SK-N-SH treated with all-trans-retinoic acid at 6 μM for 48 hours (cell line): ENCODE measurements around the gene TTC31.

ENCODE experiments used
- ARNTL ChIP-seq: fragments of 450-650 bp; formaldehyde crosslinking; IDR thresholded peaks from 2 replicates; pipeline ENCODE4 v1.5.0; 2020; ENCODE audit warnings: low read depth, mild to moderate bottlenecking, moderate library complexity, borderline replicate concordance
- BACH2 ChIP-seq: fragments of 250-450 bp; sonication (Bioruptor Pico); IDR thresholded peaks from 2 replicates; pipeline ENCODE4 v1.9.0; 2021; ENCODE audit warnings: mild to moderate bottlenecking, borderline replicate concordance
- CSDC2 ChIP-seq: fragments of 250-450 bp; sonication (Bioruptor Pico); IDR thresholded peaks from 2 replicates; pipeline ENCODE4 v1.5.0; 2020; ENCODE audit warnings: mild to moderate bottlenecking, moderate library complexity
- OSR1 ChIP-seq: fragments of 250-450 bp; sonication (Bioruptor Pico); IDR thresholded peaks from 2 replicates; pipeline ENCODE4 v1.8.0; 2022; ENCODE audit warnings: moderate library complexity, mild to moderate bottlenecking, inconsistent platforms
- RARB ChIP-seq: fragments of 250-450 bp; sonication (Bioruptor Pico); IDR thresholded peaks from 2 replicates; pipeline ENCODE4 v1.8.0; 2021; ENCODE audit warnings: mild to moderate bottlenecking, moderate library complexity
- ZFP30 ChIP-seq: fragments of 450-650 bp; formaldehyde crosslinking; IDR thresholded peaks from 2 replicates; pipeline ENCODE4 v1.5.0; 2022; ENCODE audit warnings: mild to moderate bottlenecking, moderate library complexity
- ZNF565 ChIP-seq: fragments of 450-650 bp; formaldehyde crosslinking; conservative IDR thresholded peaks from 2 replicates; pipeline ENCODE4 v1.5.0; 2020; ENCODE audit warnings: low read depth, mild to moderate bottlenecking, moderate library complexity
- ZNF70 ChIP-seq: fragments of 450-650 bp; formaldehyde crosslinking; IDR thresholded peaks from 2 replicates; pipeline ENCODE4 v1.5.0; 2020; ENCODE audit warnings: mild to moderate bottlenecking, moderate library complexity
- TF ChIP-seq, protein P1 (sequence below): fragments of 250-450 bp; sonication (Bioruptor Pico); IDR thresholded peaks from 2 replicates; pipeline ENCODE4 v1.8.0; 2021; ENCODE audit warnings: low read depth, mild to moderate bottlenecking, moderate library complexity, borderline replicate concordance
- TF ChIP-seq, protein P2 (sequence below): fragments of 250-450 bp; sonication (Bioruptor Pico); IDR thresholded peaks from 2 replicates; pipeline ENCODE4 v1.5.1; 2020; ENCODE audit warnings: low read depth, mild to moderate bottlenecking, moderate library complexity
- TF ChIP-seq, protein P3 (sequence below): fragments of 250-450 bp; sonication (Bioruptor Pico); IDR thresholded peaks from 2 replicates; pipeline ENCODE4 v1.8.0; 2020; ENCODE audit warnings: mild to moderate bottlenecking, moderate library complexity, borderline replicate concordance
- TF ChIP-seq, protein P4 (sequence below): fragments of 250-450 bp; sonication (Bioruptor Pico); IDR thresholded peaks from 2 replicates; pipeline ENCODE4 v1.5.0; 2020; ENCODE audit warnings: mild to moderate bottlenecking, moderate library complexity
- TF ChIP-seq, protein P5 (sequence below): fragments of 250-450 bp; sonication (Bioruptor Pico); IDR thresholded peaks from 2 replicates; pipeline ENCODE4 v1.5.1; 2021; ENCODE audit warnings: mild to moderate bottlenecking, moderate library complexity

DNA sequence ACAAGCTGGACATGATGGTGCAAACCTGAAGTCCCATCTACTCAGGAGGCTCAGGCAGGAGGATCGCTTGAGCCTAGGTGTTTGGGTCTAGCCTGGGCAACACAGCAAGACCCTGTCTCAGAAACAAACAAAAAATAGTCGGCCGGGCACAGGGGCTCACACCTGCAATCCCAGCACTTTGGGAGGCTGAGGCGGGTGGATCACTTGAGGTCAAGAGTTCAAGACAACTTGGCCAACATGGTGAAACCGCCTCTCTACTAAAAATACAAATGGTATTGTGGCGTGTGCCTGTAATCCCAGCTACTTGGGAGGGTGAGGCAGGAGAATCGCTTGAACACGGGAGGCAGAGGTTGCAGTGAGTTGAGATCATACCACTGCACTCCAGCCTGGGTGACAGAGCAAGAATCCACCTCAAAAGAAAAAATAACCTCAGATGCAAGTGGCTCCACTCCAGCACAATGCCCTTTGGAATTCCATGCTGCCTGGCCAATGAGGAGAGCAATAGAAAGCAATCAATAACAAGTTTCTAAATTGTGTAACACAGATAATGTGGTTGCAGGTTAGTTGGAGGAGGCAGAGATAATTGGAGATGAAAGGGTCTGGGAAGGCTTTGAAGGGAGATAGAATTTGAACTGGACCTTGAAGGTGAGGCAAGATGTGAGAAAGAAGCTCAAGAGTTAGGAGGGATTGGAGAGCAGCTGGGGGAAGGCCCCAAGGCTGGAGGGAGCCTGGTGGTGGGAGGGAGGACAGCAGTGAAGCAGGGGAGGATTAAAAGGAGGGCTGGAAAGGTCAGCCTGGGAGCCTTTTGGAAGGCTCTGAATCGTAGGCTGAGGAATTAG lies 6.0 kb downstream of the TTC31 start:
- no peak for TF ChIP-seq ZNF70 (CRISPR knock-in tag)
- TF ChIP-seq ARNTL (CRISPR knock-in tag): no peak
- no peak for TF ChIP-seq ZFP30 (CRISPR knock-in tag)
- no peak for TF ChIP-seq RARB (CRISPR knock-in tag)
- TF ChIP-seq BACH2: no peak
- no peak for TF ChIP-seq ZNF565 (CRISPR knock-in tag)
- TF ChIP-seq, protein P1, sequence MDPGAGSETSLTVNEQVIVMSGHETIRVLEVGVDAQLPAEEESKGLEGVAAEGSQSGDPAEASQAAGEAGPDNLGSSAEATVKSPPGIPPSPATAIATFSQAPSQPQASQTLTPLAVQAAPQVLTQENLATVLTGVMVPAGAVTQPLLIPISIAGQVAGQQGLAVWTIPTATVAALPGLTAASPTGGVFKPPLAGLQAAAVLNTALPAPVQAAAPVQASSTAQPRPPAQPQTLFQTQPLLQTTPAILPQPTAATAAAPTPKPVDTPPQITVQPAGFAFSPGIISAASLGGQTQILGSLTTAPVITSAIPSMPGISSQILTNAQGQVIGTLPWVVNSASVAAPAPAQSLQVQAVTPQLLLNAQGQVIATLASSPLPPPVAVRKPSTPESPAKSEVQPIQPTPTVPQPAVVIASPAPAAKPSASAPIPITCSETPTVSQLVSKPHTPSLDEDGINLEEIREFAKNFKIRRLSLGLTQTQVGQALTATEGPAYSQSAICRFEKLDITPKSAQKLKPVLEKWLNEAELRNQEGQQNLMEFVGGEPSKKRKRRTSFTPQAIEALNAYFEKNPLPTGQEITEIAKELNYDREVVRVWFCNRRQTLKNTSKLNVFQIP (CRISPR knock-in tag): no peak
- TF ChIP-seq, protein P2, sequence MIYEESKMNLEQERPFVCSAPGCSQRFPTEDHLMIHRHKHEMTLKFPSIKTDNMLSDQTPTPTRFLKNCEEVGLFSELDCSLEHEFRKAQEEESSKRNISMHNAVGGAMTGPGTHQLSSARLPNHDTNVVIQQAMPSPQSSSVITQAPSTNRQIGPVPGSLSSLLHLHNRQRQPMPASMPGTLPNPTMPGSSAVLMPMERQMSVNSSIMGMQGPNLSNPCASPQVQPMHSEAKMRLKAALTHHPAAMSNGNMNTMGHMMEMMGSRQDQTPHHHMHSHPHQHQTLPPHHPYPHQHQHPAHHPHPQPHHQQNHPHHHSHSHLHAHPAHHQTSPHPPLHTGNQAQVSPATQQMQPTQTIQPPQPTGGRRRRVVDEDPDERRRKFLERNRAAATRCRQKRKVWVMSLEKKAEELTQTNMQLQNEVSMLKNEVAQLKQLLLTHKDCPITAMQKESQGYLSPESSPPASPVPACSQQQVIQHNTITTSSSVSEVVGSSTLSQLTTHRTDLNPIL (CRISPR knock-in tag): no peak
- no peak for TF ChIP-seq OSR1
- TF ChIP-seq CSDC2 (CRISPR knock-in tag): no peak
- TF ChIP-seq, protein P3, sequence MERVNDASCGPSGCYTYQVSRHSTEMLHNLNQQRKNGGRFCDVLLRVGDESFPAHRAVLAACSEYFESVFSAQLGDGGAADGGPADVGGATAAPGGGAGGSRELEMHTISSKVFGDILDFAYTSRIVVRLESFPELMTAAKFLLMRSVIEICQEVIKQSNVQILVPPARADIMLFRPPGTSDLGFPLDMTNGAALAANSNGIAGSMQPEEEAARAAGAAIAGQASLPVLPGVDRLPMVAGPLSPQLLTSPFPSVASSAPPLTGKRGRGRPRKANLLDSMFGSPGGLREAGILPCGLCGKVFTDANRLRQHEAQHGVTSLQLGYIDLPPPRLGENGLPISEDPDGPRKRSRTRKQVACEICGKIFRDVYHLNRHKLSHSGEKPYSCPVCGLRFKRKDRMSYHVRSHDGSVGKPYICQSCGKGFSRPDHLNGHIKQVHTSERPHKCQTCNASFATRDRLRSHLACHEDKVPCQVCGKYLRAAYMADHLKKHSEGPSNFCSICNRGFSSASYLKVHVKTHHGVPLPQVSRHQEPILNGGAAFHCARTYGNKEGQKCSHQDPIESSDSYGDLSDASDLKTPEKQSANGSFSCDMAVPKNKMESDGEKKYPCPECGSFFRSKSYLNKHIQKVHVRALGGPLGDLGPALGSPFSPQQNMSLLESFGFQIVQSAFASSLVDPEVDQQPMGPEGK (CRISPR knock-in tag): no peak
- TF ChIP-seq, protein P4, sequence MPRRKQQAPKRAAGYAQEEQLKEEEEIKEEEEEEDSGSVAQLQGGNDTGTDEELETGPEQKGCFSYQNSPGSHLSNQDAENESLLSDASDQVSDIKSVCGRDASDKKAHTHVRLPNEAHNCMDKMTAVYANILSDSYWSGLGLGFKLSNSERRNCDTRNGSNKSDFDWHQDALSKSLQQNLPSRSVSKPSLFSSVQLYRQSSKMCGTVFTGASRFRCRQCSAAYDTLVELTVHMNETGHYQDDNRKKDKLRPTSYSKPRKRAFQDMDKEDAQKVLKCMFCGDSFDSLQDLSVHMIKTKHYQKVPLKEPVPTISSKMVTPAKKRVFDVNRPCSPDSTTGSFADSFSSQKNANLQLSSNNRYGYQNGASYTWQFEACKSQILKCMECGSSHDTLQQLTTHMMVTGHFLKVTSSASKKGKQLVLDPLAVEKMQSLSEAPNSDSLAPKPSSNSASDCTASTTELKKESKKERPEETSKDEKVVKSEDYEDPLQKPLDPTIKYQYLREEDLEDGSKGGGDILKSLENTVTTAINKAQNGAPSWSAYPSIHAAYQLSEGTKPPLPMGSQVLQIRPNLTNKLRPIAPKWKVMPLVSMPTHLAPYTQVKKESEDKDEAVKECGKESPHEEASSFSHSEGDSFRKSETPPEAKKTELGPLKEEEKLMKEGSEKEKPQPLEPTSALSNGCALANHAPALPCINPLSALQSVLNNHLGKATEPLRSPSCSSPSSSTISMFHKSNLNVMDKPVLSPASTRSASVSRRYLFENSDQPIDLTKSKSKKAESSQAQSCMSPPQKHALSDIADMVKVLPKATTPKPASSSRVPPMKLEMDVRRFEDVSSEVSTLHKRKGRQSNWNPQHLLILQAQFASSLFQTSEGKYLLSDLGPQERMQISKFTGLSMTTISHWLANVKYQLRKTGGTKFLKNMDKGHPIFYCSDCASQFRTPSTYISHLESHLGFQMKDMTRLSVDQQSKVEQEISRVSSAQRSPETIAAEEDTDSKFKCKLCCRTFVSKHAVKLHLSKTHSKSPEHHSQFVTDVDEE (CRISPR knock-in tag): no peak
- TF ChIP-seq, protein P5, sequence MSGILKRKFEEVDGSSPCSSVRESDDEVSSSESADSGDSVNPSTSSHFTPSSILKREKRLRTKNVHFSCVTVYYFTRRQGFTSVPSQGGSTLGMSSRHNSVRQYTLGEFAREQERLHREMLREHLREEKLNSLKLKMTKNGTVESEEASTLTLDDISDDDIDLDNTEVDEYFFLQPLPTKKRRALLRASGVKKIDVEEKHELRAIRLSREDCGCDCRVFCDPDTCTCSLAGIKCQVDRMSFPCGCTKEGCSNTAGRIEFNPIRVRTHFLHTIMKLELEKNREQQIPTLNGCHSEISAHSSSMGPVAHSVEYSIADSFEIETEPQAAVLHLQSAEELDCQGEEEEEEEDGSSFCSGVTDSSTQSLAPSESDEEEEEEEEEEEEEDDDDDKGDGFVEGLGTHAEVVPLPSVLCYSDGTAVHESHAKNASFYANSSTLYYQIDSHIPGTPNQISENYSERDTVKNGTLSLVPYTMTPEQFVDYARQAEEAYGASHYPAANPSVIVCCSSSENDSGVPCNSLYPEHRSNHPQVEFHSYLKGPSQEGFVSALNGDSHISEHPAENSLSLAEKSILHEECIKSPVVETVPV (CRISPR knock-in tag): no peak
